HS-5 (cell line): ENCODE data around the gene MAPK1.
"Not testable (repeated sequence)": the region's sequence is repeated elsewhere in the genome, so short reads cannot be mapped to it uniquely, and the experiment has no call there.

ENCODE experiments used
- DNase-seq: peaks from one replicate; pipeline ENCODE4 v3.0.0-alpha.2; 2012; ENCODE audit warnings: low read depth

Gene MAPK1

GRCh38 chr22:21845558-21846453, 21.6 kb downstream of the MAPK1 start:
- DNase-seq, result no peak

- DNase-seq, result no peak
Measured at GRCh38 chr22:21842946-21843345, 24.5 kb downstream of the MAPK1 start.

DNA sequence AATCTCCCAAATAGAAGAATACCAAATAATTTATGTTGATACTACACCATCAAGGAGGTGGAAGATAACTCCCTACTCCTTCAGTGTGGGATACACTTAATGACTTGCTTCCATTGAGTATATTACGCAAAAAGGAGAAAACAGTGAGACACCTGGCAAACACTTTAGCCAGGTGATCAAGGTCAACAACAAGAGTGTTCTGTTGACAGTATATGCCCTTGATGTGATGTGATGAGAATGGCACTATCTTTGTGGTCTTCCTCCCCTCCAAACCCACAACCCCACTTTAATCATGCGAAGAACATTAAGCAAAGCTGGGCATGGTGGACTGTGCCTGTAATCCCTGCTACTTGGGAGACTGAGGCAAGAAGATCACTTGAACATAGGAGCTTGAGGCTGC, 26.0 kb downstream of the MAPK1 start:
- DNase-seq, result no peak

DNA sequence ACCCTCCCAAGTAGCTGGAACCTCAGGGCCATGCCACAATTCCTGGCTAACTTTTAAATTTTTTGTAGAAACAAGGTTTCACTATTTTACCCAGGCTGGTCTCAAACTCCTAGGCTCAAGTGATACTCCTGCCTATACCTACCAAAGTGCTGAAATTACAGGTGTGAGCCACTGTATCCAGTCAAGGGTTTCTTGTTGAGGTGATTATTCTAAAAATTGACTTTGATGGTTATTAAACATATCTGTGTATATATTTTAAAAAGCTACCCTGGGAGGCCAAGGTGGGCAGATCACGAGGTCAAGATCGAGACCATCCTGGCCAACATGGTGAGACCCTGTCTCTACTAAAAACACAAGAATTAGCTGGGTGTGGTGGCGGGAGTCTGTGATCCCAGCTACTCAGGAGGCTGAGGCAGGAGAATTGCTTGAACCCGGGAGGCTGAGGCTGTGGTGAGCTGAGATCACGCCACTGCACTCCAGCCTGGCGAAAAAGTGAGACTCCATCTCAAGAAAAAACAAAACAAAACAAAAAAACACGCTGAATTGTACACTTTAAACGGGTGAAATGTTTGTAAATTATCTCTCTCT, 27.1 kb downstream of the MAPK1 start:
- DNase-seq, result no peak

DNA sequence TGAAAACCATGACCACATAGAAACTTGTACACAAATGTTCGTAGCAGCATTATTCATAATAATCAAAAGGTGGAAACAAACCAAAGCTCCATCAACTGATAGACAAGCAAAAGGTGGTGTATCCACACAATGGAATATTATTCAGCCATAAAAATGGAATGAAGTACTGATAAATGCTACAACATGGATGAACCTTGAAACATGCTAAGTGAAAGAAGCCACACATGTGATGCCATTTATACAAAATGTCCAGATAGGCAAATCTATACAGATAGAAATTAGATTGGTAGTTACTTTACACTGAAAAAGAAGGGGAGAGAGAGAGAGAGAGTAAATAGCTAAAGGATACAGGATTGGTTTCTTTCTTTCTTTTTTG, 27.7 kb downstream of the MAPK1 start:
- DNase-seq, result no peak

GRCh38 chr22:21839104-21839764, 28.2 kb downstream of the MAPK1 start:
- DNase-seq, result not testable (repeated sequence)

DNA sequence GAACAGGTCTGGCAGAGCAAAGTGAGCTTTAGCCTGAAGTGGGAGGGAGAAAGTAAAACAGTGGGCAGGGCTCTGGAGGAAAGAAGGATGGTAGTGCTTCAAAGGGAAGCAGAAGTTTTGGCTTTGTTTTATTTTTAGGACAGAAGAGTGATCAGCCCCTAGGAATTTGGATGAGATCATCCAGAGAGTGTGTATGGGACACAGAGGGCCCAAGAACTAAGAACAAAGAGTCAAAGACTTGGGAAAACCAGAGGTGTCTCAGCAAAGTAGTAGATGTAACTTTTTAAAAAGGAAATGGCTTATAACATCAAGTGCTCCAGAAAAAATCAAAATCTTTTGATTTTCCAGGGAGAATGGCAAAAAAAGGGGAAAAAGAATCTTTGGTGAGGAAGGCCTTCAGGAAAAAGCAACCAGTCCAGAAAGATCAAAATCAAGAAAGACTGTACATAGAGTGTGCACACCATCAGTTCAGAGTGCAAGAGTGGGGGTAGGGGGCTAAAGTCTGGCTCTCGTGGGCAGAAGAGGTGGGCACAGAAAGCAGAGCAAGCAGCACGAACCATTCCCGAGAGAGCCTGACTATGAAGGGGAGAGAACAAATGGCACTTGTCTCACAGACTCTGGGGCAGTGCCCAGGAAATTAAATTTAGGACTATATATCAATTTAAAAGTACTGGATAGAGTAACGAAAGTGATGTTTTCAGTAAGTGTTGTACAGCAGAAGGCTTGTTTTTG, 30.0 kb downstream of the MAPK1 start:
- DNase-seq, result peak; percentile 79

GRCh38 chr22:21836486-21836885, 31.0 kb downstream of the MAPK1 start:
- DNase-seq, result not testable (repeated sequence)

DNA sequence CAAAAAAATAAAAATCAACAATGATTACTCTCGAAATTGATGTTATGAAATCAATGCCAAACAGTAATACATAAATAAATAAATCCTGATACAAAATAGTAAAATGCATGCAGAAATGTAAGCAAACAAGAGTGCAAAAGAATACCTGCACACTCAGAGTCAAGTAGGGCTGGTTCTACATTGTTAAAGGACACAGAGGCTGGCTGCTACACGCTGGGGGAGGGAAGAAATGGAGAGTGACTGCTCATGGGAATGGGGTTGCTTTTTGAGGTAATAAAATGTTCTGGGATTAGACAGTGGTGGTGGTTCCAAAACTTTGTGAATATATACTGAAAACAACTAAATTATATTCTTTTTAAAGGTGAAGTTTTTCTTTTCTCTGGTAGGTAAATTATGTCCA, 32.1 kb downstream of the MAPK1 start:
- no peak for DNase-seq

GRCh38 chr22:21834869-21835268, 32.6 kb downstream of the MAPK1 start:
- no peak for DNase-seq

DNA sequence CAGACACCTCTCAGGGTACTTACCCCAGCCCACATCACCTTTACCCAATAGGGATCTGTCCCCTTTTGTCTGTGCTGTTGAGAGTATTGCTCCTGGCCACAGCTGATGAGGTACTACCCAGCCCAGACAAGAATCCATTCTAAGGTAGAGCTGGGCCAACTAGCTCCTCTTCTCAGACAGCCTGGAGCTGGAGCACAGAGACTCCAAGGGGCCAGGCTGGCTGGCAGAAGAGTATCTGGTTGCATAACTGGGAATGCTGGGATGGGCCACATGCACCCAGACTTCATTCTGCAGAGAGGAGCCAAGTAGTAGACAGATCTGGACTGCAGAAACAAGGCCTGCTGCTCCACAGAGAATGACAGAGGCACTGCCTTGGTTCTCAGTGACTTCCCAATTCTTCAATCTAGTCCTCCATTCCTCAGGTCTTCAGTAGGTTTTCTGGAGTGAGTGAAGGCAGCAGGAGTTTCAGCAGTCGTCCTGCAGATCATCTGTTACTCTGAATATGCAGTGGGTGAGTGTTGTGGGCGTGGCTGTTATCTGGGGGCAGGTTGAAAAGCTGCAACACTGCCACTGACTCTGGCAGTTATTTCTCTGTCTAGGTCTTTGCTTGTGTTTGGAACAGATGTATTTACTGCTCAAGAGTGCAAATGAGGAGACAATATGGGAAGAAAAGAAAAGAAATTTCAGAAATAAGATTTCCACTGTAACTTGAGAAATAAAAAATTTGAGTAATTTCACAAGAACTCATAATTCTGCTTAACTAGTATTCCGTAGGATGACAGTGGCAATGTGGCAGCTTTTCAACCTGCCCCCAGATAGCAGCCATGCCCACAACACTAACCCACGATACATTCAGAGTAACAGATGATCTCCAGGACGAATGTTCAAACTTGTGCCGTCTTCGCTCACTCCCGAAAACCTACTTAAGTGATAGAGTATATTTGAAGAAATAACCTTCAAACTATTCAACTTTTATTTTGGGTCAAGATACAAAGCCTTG, 34.9 kb downstream of the MAPK1 start:
- DNase-seq, result no peak

DNA sequence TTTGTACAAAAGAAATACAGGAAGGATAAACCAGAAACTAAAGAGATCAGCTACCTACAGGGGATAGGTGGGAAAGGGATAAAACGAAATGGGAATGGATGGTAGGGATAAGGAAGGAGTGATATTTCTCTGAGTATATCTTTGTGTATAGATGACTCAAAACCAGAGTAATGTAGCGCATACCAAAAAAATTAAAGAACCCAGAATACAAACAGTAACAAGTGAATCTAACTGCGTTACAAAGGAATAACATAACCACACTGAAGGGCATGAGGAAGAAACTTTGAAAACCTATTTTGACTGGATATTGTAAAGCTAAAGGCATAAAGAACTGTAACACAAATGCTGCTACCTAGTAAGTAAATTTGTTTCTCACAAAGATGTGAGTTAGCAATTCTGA, 37.9 kb downstream of the MAPK1 start:
- no peak for DNase-seq

- no peak for DNase-seq
Measured at GRCh38 chr22:21828268-21828638, 39.2 kb downstream of the MAPK1 start.

- DNase-seq, result no peak
Measured at GRCh38 chr22:21827628-21828267, 39.7 kb downstream of the MAPK1 start.

DNA sequence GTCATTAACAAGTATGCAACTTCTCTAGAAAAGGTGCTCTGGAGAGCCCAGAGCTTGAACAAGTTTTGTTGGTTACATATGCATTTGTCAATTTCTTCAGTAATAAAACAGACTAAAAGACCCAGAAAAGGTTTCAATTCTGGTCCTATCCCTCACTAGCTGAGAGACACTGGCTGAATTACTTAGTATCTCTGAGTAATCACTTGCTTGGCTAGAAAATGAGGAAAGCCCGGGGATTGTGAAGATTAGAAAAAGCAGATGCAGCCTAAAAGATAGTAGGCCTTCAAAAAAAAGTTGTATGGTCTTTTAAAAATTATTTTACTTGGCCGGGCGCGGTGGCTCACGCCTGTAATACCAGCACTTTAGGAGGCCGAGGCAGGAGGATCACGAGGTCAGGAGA, 41.2 kb downstream of the MAPK1 start:
- DNase-seq, result no peak

DNA sequence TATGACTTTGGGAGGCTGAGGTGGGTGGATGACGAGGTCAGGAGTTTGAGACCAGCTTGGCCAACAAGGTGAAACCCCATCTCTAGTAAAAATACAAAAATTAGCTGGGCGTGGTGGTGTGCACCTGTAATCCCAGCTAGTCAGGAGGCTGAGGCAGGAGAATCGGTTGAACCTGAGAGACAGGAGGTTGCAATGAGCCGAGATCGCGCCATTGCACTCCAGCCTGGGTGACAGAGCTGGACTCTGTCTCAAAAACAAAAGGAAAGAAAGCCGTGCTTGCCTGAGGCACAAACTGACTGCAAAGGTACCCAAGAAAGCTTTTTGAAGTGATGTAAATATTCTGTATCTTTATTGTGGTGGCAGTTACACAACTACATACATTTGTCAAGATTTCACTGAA, 42.5 kb downstream of the MAPK1 start:
- DNase-seq, result not testable (repeated sequence)

DNA sequence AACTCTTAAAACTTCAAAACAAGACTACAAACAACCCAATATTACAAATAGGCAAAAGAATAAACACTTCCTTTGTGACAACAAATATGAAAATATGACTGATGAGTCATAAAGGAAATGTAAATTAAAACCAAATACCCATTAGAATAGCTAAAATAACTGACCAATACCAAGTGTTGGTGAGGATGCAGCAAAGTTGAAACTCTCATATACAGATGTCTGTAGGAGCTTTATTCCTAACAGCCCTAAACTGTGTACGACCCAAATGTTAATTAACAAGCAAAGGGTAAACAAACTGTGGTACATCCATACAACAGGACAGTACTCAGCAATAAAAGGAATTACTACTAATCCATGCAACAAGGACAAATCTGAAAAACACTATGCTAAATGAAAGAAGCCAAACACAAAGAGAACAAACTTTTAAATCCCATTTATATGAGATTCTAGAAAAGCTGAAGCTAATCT, 43.0 kb downstream of the MAPK1 start:
- no peak for DNase-seq

DNA sequence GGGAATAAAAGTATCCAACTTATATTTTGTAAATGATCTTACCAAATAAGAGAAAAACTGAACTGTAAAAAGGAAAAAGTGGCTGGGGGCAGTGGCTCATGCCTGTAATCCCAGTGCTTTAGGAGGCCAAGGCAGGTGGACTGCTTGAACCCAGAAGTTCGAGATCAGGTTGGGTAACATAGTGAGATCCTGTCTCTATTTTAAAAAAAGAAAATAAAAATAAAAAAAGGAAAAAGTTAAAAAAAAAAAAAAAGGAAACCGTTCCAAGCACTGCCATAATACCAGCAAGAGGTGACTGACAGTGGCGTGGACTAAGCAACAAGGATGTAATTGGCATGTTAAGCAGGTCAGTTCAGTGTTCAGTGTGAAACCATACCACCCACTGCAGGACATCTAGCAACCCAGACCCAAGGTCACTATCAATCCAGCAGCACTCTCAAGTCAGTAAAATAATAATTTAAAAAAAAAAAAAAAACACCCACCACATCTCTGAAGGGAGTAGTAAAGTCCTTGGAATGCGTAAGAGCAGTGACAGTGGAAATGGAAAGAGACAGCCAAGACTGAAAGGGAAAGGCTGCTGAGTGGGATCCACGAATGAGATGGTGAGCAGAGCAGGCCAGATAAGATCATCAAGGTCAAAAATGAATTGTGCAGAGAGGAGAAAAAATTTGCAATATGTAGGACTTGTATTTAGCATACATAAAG, 43.6 kb downstream of the MAPK1 start:
- DNase-seq, result no peak

DNA sequence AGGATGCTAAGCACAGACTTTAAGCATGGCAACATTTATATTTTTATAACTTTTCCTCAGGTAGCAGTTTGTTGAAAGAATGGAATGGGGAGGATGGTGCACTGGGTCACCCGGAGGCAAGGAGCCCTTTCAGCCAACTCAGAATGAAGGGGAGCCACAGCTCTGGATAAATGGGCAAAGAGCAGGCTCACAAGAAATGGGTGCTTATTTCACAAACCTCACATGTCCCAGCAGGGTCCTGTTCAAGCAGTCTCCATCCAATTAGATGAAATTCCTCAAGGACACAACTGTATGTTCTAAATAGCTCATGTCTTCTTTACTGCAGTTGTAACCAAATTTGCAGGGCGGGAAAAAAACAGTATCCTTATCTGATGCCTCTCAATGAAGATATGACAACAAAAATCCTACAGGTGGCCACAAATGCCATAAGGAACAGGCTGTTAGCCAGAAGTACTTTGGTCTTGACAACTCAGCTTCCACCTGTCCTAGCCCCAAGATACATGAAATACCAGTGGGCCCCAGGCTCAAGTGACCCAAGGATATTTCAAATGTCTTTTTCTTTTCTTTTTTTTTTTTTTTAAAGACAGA, 48.2 kb downstream of the MAPK1 start:
- no peak for DNase-seq
